ENCODE measurements around the gene IDUA. TPM values are rescaled to one million over a fixed set of nuclear protein-coding genes. Genes with fewer than 3 reads are reported as not detected.

IDUA gene
- polyA plus RNA-seq, 3 donors: 6.4 to 64.4 (median 8.5) TPM

DNA sequence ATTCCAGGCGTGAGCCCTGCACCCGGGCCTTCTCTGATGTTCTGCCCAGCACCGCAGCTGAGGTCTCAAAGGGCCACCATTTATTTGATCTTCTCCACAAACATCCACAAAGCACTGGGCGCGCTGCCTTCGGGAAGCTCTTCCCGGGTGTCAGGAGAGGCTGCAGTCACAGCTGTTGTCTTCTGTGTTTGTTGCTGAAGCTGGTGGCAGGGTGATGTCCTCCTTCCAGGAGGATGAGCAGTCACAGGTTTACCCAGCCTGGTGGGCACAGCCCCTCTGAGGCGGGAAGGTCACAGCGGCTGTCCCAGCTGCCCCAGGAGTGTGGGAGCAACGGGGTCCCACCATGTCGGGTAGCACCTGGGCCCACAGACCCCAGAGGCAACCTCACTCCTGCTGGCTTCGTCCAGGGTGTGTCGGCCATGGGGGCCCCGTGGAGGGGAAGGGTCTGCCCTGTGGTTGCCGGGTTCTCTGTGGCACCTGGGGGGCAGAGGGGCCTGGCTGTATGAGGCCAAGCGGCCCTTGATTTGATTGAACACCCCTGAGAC, 52.2 kb downstream of the IDUA start:
- Histone ChIP-seq H3K4me2 (replicated peaks; ENCODE audit: extremely low read depth, low read length, poor library complexity, severe bottlenecking) (no peak overlapping the region), H3K36me3 (replicated peaks in 1 of 2; ENCODE audit: control insufficient read depth in 1 of 2, insufficient read depth in 2 of 2, low read length in 2 of 2) (no peaks in the 10 kb centered on the region), H3K79me2 (ENCODE audit: insufficient read depth, low read length) (no peaks in the 10 kb centered on the region), H3K27ac (ENCODE audit: low read depth in 1 of 2, low read length in 2 of 2) (no peak overlapping the region), H2AFZ (ENCODE audit: insufficient read depth, low read depth, low read length, poor library complexity, severe bottlenecking) (no peak overlapping the region), H3K4me3 (replicated peaks in 1 of 3; ENCODE audit: low read depth in 2 of 3, low read length in 3 of 3) (no peak overlapping the region), H3K9me3 (replicated peaks in 1 of 2; ENCODE audit: control insufficient read depth in 1 of 2, insufficient read depth in 1 of 2, low read length in 2 of 2) (no peaks in the 10 kb centered on the region), H3K4me1 (ENCODE audit: control insufficient read depth in 1 of 2, insufficient read depth in 2 of 2, low read length in 2 of 2) (peaks cover 9 to 10% of the 10 kb centered on the region in 2 donors), H4K20me1 (ENCODE audit: insufficient read depth, low read length) (no peaks in the 10 kb centered on the region), H3K9ac (ENCODE audit: insufficient read depth, low read length, poor library complexity, severe bottlenecking) (no peak overlapping the region), H3K27me3 (ENCODE audit: control insufficient read depth in 2 of 2, insufficient read depth in 2 of 2, low read length in 2 of 2) (no peaks in the 10 kb centered on the region)
- 95% methylated on average over 11 of the region's 16 CpGs for WGBS (ENCODE audit: insufficient coverage)
- DNase-seq: no peak
- Mint-ChIP-seq H3K9me3 (no peaks in the 10 kb centered on the region), H3K4me3 (no peak overlapping the region), H3K36me3 (no peaks in the 10 kb centered on the region), H3K27me3 (ENCODE audit: low read depth in 3 of 3) (peaks cover 0 to 8% (median 1%) of the 10 kb centered on the region in 3 donors), H3K27ac (peak overlapping the region in 1 of 7 donors; percentile 40), H3K4me1 (peaks cover 8% of the 10 kb centered on the region)
- TF ChIP-seq, protein P1, sequence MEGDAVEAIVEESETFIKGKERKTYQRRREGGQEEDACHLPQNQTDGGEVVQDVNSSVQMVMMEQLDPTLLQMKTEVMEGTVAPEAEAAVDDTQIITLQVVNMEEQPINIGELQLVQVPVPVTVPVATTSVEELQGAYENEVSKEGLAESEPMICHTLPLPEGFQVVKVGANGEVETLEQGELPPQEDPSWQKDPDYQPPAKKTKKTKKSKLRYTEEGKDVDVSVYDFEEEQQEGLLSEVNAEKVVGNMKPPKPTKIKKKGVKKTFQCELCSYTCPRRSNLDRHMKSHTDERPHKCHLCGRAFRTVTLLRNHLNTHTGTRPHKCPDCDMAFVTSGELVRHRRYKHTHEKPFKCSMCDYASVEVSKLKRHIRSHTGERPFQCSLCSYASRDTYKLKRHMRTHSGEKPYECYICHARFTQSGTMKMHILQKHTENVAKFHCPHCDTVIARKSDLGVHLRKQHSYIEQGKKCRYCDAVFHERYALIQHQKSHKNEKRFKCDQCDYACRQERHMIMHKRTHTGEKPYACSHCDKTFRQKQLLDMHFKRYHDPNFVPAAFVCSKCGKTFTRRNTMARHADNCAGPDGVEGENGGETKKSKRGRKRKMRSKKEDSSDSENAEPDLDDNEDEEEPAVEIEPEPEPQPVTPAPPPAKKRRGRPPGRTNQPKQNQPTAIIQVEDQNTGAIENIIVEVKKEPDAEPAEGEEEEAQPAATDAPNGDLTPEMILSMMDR (IDR thresholded peaks at IDR 0.05): no peak
- intact Hi-C loops (cut with micrococcal nuclease): no loop called here

DNA sequence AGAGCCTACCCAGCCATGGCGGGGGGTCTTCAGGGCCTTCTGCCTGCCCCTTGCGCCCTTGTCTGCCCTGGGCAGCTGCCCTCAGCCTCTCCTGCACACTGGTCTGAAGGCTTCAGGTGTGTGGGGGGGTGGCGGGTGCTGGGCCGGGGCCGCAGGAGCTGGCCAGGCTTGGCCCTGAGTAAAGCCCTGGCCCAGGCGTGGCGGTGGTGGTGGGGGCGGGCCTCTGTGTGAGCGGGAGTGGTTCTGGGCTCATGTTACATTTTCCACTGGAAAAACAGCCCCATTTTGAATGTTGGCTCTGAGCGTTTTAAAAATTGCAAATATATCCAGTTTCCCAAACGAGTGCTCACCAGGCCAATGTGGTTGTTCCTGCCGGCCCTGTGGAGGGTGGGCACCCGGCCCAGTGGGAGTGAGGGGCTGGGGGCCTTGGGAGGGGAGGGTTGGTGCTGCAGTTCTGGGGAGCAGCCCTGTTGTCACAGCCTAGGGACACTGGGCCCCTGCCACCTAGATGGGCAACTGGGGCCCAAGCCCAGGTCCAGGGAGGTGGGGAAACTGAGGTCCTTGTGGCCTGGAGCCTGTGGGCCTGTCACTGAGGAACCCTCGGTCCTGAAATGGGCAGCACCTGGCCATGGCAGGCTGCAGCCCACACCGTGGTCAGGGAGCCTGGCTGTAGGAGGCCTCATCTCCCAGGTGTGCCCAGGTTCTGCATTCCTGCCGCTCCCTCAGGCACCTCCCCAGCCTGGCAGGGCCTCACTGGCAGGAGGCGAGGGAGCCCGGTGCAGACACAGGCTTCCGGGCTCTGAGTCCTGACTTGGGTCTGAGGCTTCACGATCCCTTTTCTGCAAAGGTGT, 52.9 kb downstream of the IDUA start:
- H3K4me1 Mint-ChIP-seq: peaks cover 12% of the 10 kb centered on the region

More for the DNA sequence above, 52.9 kb downstream of the IDUA start:
- Histone ChIP-seq H4K20me1 (ENCODE audit: insufficient read depth, low read length) (no peaks in the 10 kb centered on the region), H3K4me1 (ENCODE audit: control insufficient read depth in 1 of 2, insufficient read depth in 2 of 2, low read length in 2 of 2) (peaks cover 14 to 17% of the 10 kb centered on the region in 2 donors), H3K27ac (ENCODE audit: low read depth in 1 of 2, low read length in 2 of 2) (no peak overlapping the region), H3K36me3 (replicated peaks in 1 of 2; ENCODE audit: control insufficient read depth in 1 of 2, insufficient read depth in 2 of 2, low read length in 2 of 2) (no peaks in the 10 kb centered on the region), H3K9me3 (replicated peaks in 1 of 2; ENCODE audit: control insufficient read depth in 1 of 2, insufficient read depth in 1 of 2, low read length in 2 of 2) (no peaks in the 10 kb centered on the region), H3K4me2 (replicated peaks; ENCODE audit: extremely low read depth, low read length, poor library complexity, severe bottlenecking) (no peak overlapping the region), H3K4me3 (replicated peaks in 1 of 3; ENCODE audit: low read depth in 2 of 3, low read length in 3 of 3) (no peak overlapping the region), H3K9ac (ENCODE audit: insufficient read depth, low read length, poor library complexity, severe bottlenecking) (no peak overlapping the region), H3K79me2 (ENCODE audit: insufficient read depth, low read length) (no peaks in the 10 kb centered on the region), H3K27me3 (ENCODE audit: control insufficient read depth in 2 of 2, insufficient read depth in 2 of 2, low read length in 2 of 2) (peaks cover 0 to 7% of the 10 kb centered on the region in 2 donors), H2AFZ (ENCODE audit: insufficient read depth, low read depth, low read length, poor library complexity, severe bottlenecking) (no peak overlapping the region)
- WGBS (ENCODE audit: insufficient coverage): 92% methylated on average over 17 of the region's 20 CpGs
- Mint-ChIP-seq H3K4me3 (no peak overlapping the region), H3K27ac (peak overlapping the region in 1 of 7 donors; percentile 23), H3K36me3 (no peaks in the 10 kb centered on the region), H3K9me3 (no peaks in the 10 kb centered on the region), H3K27me3 (ENCODE audit: low read depth in 3 of 3) (peaks cover 0 to 15% (median 3%) of the 10 kb centered on the region in 3 donors)
- intact Hi-C loops (cut with micrococcal nuclease): loop anchor here in 1 of 2 donors (5.0 kb wide), 1 partner anchor 43 kb away; no protein-coding TSS in a partner anchor
- TF ChIP-seq, protein P1 (IDR thresholded peaks at IDR 0.05): no peak
- DNase-seq: no peak
